MM.1S (cell line): ENCODE measurements around the gene AKAP13.

ENCODE experiments used
- DNase-seq: peaks from one replicate; pipeline ENCODE4 v3.0.0-alpha.2; 2015
- H2AFZ ChIP-seq: fragments of 300-600 bp; sonication (generic); 2 replicates; pipeline ENCODE4 v1.6.0; 2016; ENCODE audit warnings: antibody characterized with exemption, low read length
- H3F3A ChIP-seq: fragments of 300-600 bp; sonication (generic); 2 replicates; pipeline ENCODE4 v1.6.1; 2016; ENCODE audit warnings: mild to moderate bottlenecking, antibody characterized with exemption, low read length, moderate library complexity, mixed read lengths; ENCODE audit not compliant: insufficient read depth
- H3K27ac ChIP-seq: fragments of 300-600 bp; sonication (generic); 2 replicates; pipeline ENCODE4 v1.5.1; 2016; ENCODE audit warnings: mild to moderate bottlenecking, low read length
- H3K27me3 ChIP-seq: fragments of 300-600 bp; sonication (generic); replicated peaks from 2 replicates; pipeline ENCODE4 v1.6.0; 2016; ENCODE audit warnings: low read length; ENCODE audit not compliant: insufficient read depth
- H3K36me3 ChIP-seq: fragments of 300-600 bp; sonication (generic); replicated peaks from 2 replicates; pipeline ENCODE4 v1.6.1; 2016; ENCODE audit warnings: mild to moderate bottlenecking, low read length, mixed read lengths; ENCODE audit not compliant: insufficient read depth
- H3K4me1 ChIP-seq: fragments of 300-600 bp; sonication (generic); 2 replicates; pipeline ENCODE4 v1.6.1; 2016; ENCODE audit warnings: low read length, mixed read lengths
- H3K4me2 ChIP-seq: fragments of 300-600 bp; sonication (generic); 2 replicates; pipeline ENCODE4 v1.6.0; 2016; ENCODE audit warnings: low read depth, low read length
- H3K4me3 ChIP-seq: fragments of 300-600 bp; sonication (generic); 2 replicates; pipeline ENCODE4 v1.5.1; 2016; ENCODE audit warnings: low read length, mixed read lengths
- H3K79me2 ChIP-seq: fragments of 300-600 bp; sonication (generic); 2 replicates; pipeline ENCODE4 v1.6.1; 2016; ENCODE audit warnings: mixed run types, low read length, mixed read lengths
- H3K9ac ChIP-seq: fragments of 300-600 bp; sonication (generic); 2 replicates; pipeline ENCODE4 v1.6.1; 2016; ENCODE audit warnings: low read length, mixed read lengths
- H3K9me2 ChIP-seq: fragments of 300-600 bp; sonication (generic); replicated peaks from 2 replicates; pipeline ENCODE4 v1.6.1; 2016; ENCODE audit warnings: mild to moderate bottlenecking, low read length, mixed read lengths; ENCODE audit not compliant: insufficient read depth
- H3K9me3 ChIP-seq: fragments of 300-600 bp; sonication (generic); replicated peaks from 2 replicates; pipeline ENCODE4 v1.6.1; 2016; ENCODE audit warnings: mild to moderate bottlenecking, low read length, mixed read lengths; ENCODE audit not compliant: insufficient read depth
- H4K20me1 ChIP-seq: fragments of 300-600 bp; sonication (generic); 2 replicates; pipeline ENCODE4 v1.6.1; 2016; ENCODE audit warnings: mild to moderate bottlenecking, low read length, moderate library complexity, mixed read lengths; ENCODE audit not compliant: insufficient read depth
- EZH2 ChIP-seq: fragments of 300-600 bp; sonication (generic); optimal IDR thresholded peaks from 2 replicates; pipeline ENCODE3; 2017; ENCODE audit warnings: low read depth, mild to moderate bottlenecking, antibody characterized with exemption, low read length, mixed read lengths
- EZH2phosphoT487 ChIP-seq: fragments of 300-600 bp; sonication (generic); IDR thresholded peaks from 2 replicates; pipeline ENCODE4 v1.6.1; 2018; ENCODE audit warnings: antibody characterized with exemption, low read length
- TF ChIP-seq, protein P1 (sequence below): fragments of 300-600 bp; sonication (generic); IDR thresholded peaks from 2 replicates; pipeline ENCODE4 v1.5.1; 2016; ENCODE audit warnings: antibody characterized with exemption, low read length, mixed read lengths

The AKAP13 gene

DNA sequence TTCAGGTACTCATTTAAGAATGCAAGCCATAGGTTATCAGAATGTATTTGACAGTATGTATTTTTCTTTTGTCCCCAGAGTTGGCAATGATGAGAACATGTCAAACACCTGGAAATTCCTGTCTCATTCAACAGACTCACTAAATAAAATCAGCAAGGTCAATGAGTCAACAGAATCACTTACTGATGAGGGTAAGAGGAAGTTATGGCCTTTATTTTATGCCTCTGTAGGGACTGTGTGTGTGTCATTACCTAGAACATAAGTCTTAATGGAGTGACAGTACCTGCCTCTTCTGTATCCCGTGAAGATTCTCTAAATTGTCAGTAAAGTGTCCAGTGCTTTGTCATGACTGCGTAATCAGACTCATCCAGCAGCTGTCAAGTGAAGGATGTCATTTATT is 336.8 kb downstream of the AKAP13 start:
- no peaks in the 10 kb centered on the region for H3K27me3 ChIP-seq
- no peaks in the 10 kb centered on the region for H3K9me3 ChIP-seq
- no peaks in the 10 kb centered on the region for H3K79me2 ChIP-seq
- TF ChIP-seq EZH2phosphoT487 (no peak), EZH2 (no peak)
- TF ChIP-seq, protein P1, sequence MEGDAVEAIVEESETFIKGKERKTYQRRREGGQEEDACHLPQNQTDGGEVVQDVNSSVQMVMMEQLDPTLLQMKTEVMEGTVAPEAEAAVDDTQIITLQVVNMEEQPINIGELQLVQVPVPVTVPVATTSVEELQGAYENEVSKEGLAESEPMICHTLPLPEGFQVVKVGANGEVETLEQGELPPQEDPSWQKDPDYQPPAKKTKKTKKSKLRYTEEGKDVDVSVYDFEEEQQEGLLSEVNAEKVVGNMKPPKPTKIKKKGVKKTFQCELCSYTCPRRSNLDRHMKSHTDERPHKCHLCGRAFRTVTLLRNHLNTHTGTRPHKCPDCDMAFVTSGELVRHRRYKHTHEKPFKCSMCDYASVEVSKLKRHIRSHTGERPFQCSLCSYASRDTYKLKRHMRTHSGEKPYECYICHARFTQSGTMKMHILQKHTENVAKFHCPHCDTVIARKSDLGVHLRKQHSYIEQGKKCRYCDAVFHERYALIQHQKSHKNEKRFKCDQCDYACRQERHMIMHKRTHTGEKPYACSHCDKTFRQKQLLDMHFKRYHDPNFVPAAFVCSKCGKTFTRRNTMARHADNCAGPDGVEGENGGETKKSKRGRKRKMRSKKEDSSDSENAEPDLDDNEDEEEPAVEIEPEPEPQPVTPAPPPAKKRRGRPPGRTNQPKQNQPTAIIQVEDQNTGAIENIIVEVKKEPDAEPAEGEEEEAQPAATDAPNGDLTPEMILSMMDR = no peak
- H4K20me1 ChIP-seq = no peaks in the 10 kb centered on the region
- H3K9ac ChIP-seq = no peak overlapping the region
- no peak overlapping the region for H3K27ac ChIP-seq
- no peaks in the 10 kb centered on the region for H3F3A ChIP-seq
- H2AFZ ChIP-seq = no peak overlapping the region
- no peaks in the 10 kb centered on the region for H3K9me2 ChIP-seq
- DNase-seq = no peak
- no peak overlapping the region for H3K4me2 ChIP-seq
- H3K4me1 ChIP-seq = no peaks in the 10 kb centered on the region
- peaks cover 15% of the 10 kb centered on the region; the same call in 1 of the 2 replicates for H3K36me3 ChIP-seq
- H3K4me3 ChIP-seq = no peak overlapping the region

DNA sequence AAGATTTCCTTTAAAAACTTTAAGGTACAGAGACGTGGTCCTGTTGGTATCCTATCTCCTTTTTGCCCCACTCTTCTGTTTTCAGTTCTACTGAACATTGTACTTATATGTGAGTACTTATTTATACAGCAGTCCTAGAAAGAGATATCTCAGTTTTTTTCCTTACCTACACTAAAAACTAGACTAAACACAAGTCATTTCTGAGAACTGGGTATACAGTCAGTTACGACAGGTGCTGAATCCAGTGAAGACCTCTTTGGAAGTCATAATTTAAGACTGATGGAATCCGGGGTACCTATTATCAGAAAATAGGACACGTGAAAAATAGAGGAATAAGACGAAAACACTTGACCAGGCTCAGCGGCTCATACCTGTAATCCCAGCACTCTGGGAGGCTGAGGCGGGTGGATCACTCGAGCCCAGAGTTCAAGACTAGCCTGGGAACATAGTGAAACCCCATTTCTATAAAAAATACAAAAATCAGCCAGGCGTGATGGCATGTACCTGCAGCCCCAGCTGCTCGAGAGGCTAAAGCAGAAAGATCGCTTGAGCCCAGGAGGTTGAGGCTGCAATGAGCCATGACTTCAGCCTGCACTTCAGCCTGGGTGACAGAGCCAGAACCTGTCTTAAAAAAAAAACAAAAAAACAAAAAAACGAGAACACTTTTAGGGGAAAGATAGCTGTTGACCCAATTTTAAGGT is 338.0 kb downstream of the AKAP13 start:
- H3F3A ChIP-seq = no peaks in the 10 kb centered on the region
- H3K4me1 ChIP-seq = no peaks in the 10 kb centered on the region
- H3K27me3 ChIP-seq = no peaks in the 10 kb centered on the region
- no peak overlapping the region for H3K27ac ChIP-seq
- no peak overlapping the region for H3K9ac ChIP-seq
- H3K79me2 ChIP-seq = no peaks in the 10 kb centered on the region
- no peaks in the 10 kb centered on the region for H3K9me3 ChIP-seq
- H3K9me2 ChIP-seq = no peaks in the 10 kb centered on the region
- H3K4me3 ChIP-seq = no peak overlapping the region
- DNase-seq = no peak
- no peak overlapping the region for H3K4me2 ChIP-seq
- H2AFZ ChIP-seq = no peak overlapping the region
- TF ChIP-seq, protein P1 = no peak
- no peak for TF ChIP-seq EZH2
- no peak for TF ChIP-seq EZH2phosphoT487
- H3K36me3 ChIP-seq = peaks cover 23% of the 10 kb centered on the region; the same call in 1 of the 2 replicates
- no peaks in the 10 kb centered on the region for H4K20me1 ChIP-seq

DNA sequence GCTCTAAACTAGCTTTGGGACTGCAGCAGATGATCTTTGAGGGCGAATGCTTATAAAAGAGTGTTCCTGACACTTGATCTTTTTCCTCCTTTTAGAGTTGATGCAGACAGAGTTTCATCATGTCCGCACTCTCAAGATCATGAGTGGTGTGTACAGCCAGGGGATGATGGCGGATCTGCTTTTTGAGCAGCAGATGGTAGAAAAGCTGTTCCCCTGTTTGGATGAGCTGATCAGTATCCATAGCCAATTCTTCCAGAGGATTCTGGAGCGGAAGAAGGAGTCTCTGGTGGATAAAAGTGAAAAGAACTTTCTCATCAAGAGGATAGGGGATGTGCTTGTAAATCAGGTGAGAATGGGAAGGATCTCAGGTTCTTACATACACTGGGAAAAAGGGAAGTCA is 338.6 kb downstream of the AKAP13 start:
- no peaks in the 10 kb centered on the region for H3K9me2 ChIP-seq
- peaks cover 25% of the 10 kb centered on the region; the same call in 1 of the 2 replicates for H3K36me3 ChIP-seq
- H3K4me2 ChIP-seq = no peak overlapping the region
- no peaks in the 10 kb centered on the region for H3F3A ChIP-seq
- H3K4me1 ChIP-seq = no peaks in the 10 kb centered on the region
- H3K9me3 ChIP-seq = no peaks in the 10 kb centered on the region
- H3K27ac ChIP-seq = no peak overlapping the region
- H2AFZ ChIP-seq = no peak overlapping the region
- H4K20me1 ChIP-seq = no peaks in the 10 kb centered on the region
- DNase-seq = no peak
- H3K27me3 ChIP-seq = no peaks in the 10 kb centered on the region
- no peak overlapping the region for H3K9ac ChIP-seq
- no peak for TF ChIP-seq EZH2
- TF ChIP-seq EZH2phosphoT487 = no peak
- TF ChIP-seq, protein P1 = no peak
- H3K4me3 ChIP-seq = no peak overlapping the region
- no peaks in the 10 kb centered on the region for H3K79me2 ChIP-seq
